ENCODE data around the gene KRT39. TPM values are rescaled to one million over a fixed set of nuclear protein-coding genes. Genes with fewer than 3 reads are reported as not detected.
A peak's percentile ranks its signal among the peaks of the same experiment; 100 is the strongest.

KRT39 gene
- total RNA-seq, 2 donors from 2014 or later, result not detected

DNA sequence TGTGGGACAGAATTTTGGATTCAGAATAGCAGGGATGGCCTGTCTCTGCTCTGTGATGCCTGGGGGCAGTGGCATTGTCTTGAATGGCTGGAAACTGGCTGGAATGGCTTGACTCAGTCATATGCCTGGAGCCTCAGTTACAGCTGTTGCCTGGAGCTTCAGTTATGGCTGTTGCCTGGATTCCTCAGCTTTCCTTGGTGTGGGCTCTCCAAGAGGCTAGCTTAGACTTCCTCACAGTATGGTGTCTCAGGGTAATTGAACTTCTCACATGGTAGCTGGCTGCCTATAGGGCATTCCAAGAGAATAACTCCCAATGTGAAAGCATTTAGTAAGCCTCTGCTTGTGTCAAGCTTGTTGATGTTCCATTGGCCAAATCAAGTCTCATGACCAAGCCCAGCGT lies 50.4 kb downstream of the KRT39 start:
- H3K4me1 Mint-ChIP-seq (ENCODE audit: low read depth in 2 of 2), result no peaks in the 10 kb centered on the region
- no peak overlapping the region for H3K27ac Mint-ChIP-seq
- DNase-seq (ENCODE audit: low spot score) (no peak), ATAC-seq (peak in 1 of 2 donors; percentile 6)
- no peaks in the 10 kb centered on the region for H3K9me3 Mint-ChIP-seq
- H3K27me3 Mint-ChIP-seq, result peaks cover 13 to 23% of the 10 kb centered on the region in 2 donors
- H3K4me3 Mint-ChIP-seq, result no peak overlapping the region
- no peaks in the 10 kb centered on the region for H3K36me3 Mint-ChIP-seq

DNA sequence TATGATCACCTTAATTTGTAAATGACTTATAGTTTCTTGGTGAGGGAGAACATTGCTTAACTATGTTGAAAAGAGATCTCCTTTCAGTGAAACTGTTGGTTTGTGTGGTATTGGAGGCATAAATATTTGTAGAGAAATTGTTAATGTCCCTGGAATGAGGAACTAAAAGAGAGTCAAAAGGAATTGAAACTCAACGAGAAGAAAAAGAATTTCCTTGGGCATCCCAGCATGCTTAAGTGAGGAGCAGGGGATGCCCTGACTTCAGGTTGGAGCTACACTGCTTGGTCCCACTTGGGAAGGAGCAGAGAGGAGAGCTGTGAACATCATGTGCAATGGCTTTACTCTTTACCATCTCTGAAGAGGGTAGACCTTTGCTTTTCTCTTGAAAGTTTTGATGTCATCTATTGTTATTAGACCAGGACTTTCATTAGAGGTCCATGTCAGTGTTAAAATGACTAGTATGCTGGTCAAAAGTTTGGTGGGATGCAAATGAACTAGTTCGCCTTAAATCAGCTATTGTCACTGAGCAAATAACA lies 51.0 kb downstream of the KRT39 start:
- Mint-ChIP-seq H3K36me3 (no peaks in the 10 kb centered on the region), H3K4me1 (ENCODE audit: low read depth in 2 of 2) (no peaks in the 10 kb centered on the region), H3K27ac (no peak overlapping the region), H3K27me3 (peaks cover 13 to 21% of the 10 kb centered on the region in 2 donors), H3K4me3 (no peak overlapping the region), H3K9me3 (no peaks in the 10 kb centered on the region)
- DNase-seq (ENCODE audit: low spot score) (no peak), ATAC-seq (no peak)

DNA sequence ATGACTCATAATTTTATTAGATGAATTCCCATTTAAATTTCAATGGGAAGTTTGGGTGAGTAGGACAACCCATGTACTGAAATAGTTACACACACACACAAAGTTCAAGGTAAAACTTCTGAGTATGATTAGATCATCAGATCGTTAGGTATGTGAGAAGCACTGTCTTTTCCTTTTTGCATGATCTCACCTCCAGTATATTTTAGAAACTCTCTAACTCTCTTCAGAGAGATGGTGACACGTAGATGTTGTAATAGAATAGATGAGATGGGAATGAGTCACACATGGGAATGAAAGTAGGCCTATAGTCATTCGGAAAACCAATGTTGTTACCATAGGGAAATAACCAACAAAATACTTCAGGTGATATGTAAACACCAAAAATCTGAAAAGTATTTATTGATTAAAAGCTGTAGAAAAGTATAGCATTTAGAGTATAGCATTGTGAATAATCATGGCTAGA lies 51.5 kb downstream of the KRT39 start:
- Mint-ChIP-seq H3K4me1 (ENCODE audit: low read depth in 2 of 2) (no peaks in the 10 kb centered on the region), H3K36me3 (no peaks in the 10 kb centered on the region), H3K9me3 (no peaks in the 10 kb centered on the region), H3K4me3 (no peak overlapping the region), H3K27me3 (peaks cover 16 to 21% of the 10 kb centered on the region in 2 donors), H3K27ac (no peak overlapping the region)
- DNase-seq (ENCODE audit: low spot score) (no peak), ATAC-seq (peak in 1 of 2 donors; percentile 27)

DNA sequence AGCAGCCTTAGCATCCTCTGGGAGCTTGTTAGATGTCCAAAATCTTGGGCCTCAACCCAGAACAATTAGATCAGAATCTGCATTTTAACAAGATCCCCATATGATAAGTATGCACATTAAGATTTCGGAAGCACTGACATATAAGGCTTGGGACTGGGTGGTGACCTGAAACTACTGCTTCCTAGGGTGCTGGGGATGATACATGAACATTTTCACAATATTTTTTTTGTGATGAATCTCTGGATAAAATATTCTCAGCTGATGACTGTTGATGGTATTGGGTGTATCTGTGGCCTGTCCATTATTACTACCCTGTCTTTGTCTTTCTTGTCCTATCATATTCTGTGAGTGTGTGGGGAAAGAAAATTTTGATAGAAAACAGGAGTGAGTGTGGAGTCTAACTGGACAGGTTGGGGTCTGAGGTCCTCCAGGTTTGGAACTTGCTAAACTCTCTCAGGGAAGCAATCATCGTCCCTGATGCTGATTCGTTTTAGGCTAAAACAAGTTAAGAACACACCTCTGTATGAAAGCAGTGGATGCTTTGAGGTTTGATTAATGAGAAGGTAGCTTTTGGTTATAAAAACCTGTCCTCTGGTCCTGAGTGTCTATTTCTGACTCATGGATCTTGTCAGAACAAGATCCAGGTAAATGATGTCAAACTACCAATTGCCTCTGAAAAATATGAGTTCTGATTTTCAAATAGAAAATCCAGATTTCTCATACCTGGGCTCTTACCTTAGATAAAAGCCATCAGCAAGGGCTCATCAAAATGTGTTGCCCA lies 52.5 kb downstream of the KRT39 start:
- no peaks in the 10 kb centered on the region for H3K36me3 Mint-ChIP-seq
- H3K27ac Mint-ChIP-seq, result no peak overlapping the region
- H3K4me1 Mint-ChIP-seq (ENCODE audit: low read depth in 2 of 2), result no peaks in the 10 kb centered on the region
- H3K27me3 Mint-ChIP-seq, result peaks cover 17 to 18% of the 10 kb centered on the region in 2 donors
- no peak for ATAC-seq
- no peak for DNase-seq (ENCODE audit: low spot score)
- H3K9me3 Mint-ChIP-seq, result no peaks in the 10 kb centered on the region
- H3K4me3 Mint-ChIP-seq, result no peak overlapping the region

DNA sequence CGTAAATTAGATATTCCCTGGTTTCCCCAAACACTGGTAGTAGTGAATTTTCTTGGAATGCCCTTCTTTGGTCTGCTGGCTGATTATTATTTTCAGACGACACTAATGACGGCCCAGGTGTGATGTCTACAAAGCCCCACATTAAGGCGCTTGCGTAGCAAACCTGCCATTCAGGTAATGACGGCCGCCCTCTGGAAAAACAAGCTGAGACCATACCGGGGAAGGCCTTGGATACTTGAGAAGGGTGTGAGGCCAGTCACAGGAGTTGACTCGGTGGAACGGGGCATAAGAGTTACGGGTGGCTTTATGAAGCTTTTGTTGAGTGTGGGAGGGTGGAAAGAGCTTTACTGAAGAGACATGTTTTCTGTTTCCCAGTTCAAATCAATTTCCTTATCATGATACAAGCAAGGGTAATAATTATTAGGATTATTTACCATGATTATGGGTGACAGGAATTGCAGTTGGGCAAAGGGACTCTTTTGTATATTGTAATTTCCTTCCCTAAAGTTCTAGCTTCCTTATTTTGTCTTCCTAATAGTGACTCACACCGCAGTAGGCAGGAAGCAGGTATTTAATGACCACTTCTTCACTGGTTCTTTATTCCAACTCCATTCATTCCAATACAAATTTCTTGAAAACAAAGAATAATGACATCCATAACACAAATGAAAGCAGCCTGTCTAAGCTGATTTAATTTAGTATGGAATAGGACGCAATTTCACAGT lies 54.1 kb downstream of the KRT39 start:
- Mint-ChIP-seq H3K36me3 (no peaks in the 10 kb centered on the region), H3K27ac (no peak overlapping the region), H3K9me3 (no peaks in the 10 kb centered on the region), H3K27me3 (peaks cover 24 to 28% of the 10 kb centered on the region in 2 donors), H3K4me1 (ENCODE audit: low read depth in 2 of 2) (no peaks in the 10 kb centered on the region), H3K4me3 (no peak overlapping the region)
- ATAC-seq, result no peak
- no peak for DNase-seq (ENCODE audit: low spot score)

DNA sequence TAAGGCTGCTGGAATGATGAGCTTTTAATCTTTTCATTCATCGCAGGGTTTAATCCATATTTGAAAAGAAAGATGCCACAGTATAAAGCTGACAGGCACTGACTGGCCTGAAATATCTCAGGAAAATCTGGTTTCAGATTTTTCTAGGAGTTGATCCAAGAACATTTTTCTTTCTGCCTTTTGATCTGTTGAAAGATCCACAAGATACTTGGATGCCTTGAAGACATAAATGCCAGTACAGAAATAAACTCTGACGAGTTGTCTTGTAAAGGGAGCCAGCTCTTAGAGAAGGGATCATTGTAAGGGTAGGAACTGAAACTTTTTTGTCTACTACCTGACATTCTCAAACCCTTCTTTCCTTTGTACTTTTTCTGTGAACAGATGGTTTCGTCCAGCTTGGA lies 56.3 kb downstream of the KRT39 start:
- DNase-seq (ENCODE audit: low spot score) (no peak), ATAC-seq (no peak)
- H3K27me3 Mint-ChIP-seq, result peaks cover 34 to 37% of the 10 kb centered on the region in 2 donors
- no peaks in the 10 kb centered on the region for H3K36me3 Mint-ChIP-seq
- no peak overlapping the region for H3K4me3 Mint-ChIP-seq
- H3K9me3 Mint-ChIP-seq, result no peaks in the 10 kb centered on the region
- no peaks in the 10 kb centered on the region for H3K4me1 Mint-ChIP-seq (ENCODE audit: low read depth in 2 of 2)
- no peak overlapping the region for H3K27ac Mint-ChIP-seq

DNA sequence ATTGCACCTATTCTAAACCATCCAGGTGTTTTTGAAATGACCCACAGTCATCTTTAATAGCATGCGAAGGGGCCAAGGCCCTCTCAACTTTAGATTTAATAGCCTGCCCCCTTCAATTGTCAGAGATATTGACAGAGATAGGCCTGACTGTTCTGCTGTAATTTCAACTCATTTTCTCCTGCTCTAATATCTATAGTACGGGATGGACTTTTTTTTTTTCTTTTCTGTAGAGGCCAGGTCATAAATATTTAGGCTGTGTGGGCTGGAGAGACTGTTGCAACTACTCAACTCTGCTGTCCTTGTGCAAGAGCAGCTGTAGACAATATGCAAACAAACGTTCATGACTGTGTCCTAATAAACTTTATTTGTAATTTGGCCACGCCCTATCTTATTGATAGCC lies 57.0 kb downstream of the KRT39 start:
- Mint-ChIP-seq H3K4me3 (no peak overlapping the region), H3K27ac (no peak overlapping the region), H3K9me3 (no peaks in the 10 kb centered on the region), H3K4me1 (ENCODE audit: low read depth in 2 of 2) (no peaks in the 10 kb centered on the region), H3K27me3 (peaks cover 37 to 40% of the 10 kb centered on the region in 2 donors), H3K36me3 (no peaks in the 10 kb centered on the region)
- DNase-seq (ENCODE audit: low spot score) (no peak), ATAC-seq (no peak)

DNA sequence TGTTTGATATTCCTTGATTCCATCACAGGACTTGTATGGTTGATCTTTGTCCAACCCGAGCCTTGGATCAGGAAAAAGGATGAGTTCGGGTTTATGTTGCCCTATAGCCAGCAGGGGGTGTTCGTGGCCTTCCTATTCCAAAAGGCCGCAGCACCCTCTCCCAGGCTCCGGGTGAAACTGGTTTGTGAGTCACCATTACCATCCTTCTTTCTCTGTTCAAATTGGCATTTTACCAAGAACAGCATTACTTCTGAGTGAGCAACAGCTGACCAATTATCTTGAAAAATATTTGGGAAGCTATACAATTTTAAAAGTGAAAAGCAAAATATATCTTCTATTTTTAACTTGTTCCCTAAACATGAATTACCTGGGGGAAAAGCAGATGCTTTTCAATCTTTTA lies 57.4 kb downstream of the KRT39 start:
- Mint-ChIP-seq H3K27me3 (peaks cover 42 to 44% of the 10 kb centered on the region in 2 donors), H3K36me3 (no peaks in the 10 kb centered on the region), H3K9me3 (no peaks in the 10 kb centered on the region), H3K4me1 (ENCODE audit: low read depth in 2 of 2) (no peaks in the 10 kb centered on the region), H3K27ac (no peak overlapping the region), H3K4me3 (no peak overlapping the region)
- no peak for DNase-seq (ENCODE audit: low spot score)
- ATAC-seq, result peak; percentile 65

Other genes with a start within 250 kb of the KRT39 start
- gene KRT25, start 211.6 kb downstream of the KRT39 start, total RNA-seq, result not detected
- not detected for gene KRT26, start 194.7 kb downstream of the KRT39 start, total RNA-seq
- gene KRT27, start 184.4 kb downstream of the KRT39 start, total RNA-seq, result not detected
- not detected for gene KRT28, start 167.0 kb downstream of the KRT39 start, total RNA-seq
- gene KRT10, start 144.3 kb downstream of the KRT39 start, total RNA-seq, result 10 to 100 TPM; 26.8 to 42.3 TPM
- gene KRT12, start 99.7 kb downstream of the KRT39 start, total RNA-seq, result not detected
- not detected for gene KRT20, start 81.7 kb downstream of the KRT39 start, total RNA-seq
- gene KRT23, start 29.3 kb downstream of the KRT39 start, total RNA-seq, result not detected
- not detected for gene KRT40, start 17.4 kb upstream of the KRT39 start, total RNA-seq
- not detected for gene KRTAP3-3, start 27.2 kb upstream of the KRT39 start, total RNA-seq
- not detected for gene KRTAP3-2, start 33.0 kb upstream of the KRT39 start, total RNA-seq
- not detected for gene KRTAP3-1, start 42.2 kb upstream of the KRT39 start, total RNA-seq
- not detected for gene KRTAP1-5, start 60.3 kb upstream of the KRT39 start, total RNA-seq
- not detected for gene KRTAP1-4, start 63.2 kb upstream of the KRT39 start, total RNA-seq
- not detected for gene KRTAP1-3, start 67.9 kb upstream of the KRT39 start, total RNA-seq
- gene KRTAP1-1, start 74.5 kb upstream of the KRT39 start, total RNA-seq, result not detected
- gene KRTAP2-1, start 80.4 kb upstream of the KRT39 start, total RNA-seq, result not detected
- not detected for gene KRTAP2-2, start 88.3 kb upstream of the KRT39 start, total RNA-seq
- gene KRTAP2-3, start 93.2 kb upstream of the KRT39 start, total RNA-seq, result not detected
- not detected for gene KRTAP2-4, start 98.9 kb upstream of the KRT39 start, total RNA-seq
- gene KRTAP4-7, start 117.2 kb upstream of the KRT39 start, total RNA-seq, result not detected
- not detected for gene KRTAP4-8, start 131.2 kb upstream of the KRT39 start, total RNA-seq
- gene KRTAP4-16, start 135.3 kb upstream of the KRT39 start, total RNA-seq, result not detected
- not detected for gene KRTAP4-9, start 138.4 kb upstream of the KRT39 start, total RNA-seq
- not detected for gene KRTAP4-11, start 151.4 kb upstream of the KRT39 start, total RNA-seq
- not detected for gene KRTAP4-12, start 157.2 kb upstream of the KRT39 start, total RNA-seq
- gene KRTAP4-6, start 173.6 kb upstream of the KRT39 start, total RNA-seq, result not detected
- gene KRTAP4-5, start 182.9 kb upstream of the KRT39 start, total RNA-seq, result not detected
- not detected for gene KRTAP4-4, start 193.8 kb upstream of the KRT39 start, total RNA-seq
- gene KRTAP4-3, start 201.3 kb upstream of the KRT39 start, total RNA-seq, result not detected
- not detected for gene KRTAP4-2, start 211.3 kb upstream of the KRT39 start, total RNA-seq
- not detected for gene KRTAP4-1, start 218.0 kb upstream of the KRT39 start, total RNA-seq
- not detected for gene KRTAP9-1, start 222.9 kb upstream of the KRT39 start, total RNA-seq

Data from natural killer cell treated with Interleukin-12 subunit alpha and Interleukin-12 subunit beta and Interleukin-15 and Interleukin-18, amount 100 ng/mL, for 72 hours (primary cell).